Natural killer cell (primary cell): ENCODE measurements around the gene LYZL1. TPM values are rescaled to one million over a fixed set of nuclear protein-coding genes. Genes with fewer than 3 reads are reported as not detected.

Experiments used
- ATAC-seq, 3 donors: fragments of 150-1000 bp in 2 of 3; fragments of 200-7000 bp in 1 of 3; cut with Tn5 transposase; 1 replicate in 1 of 3; 2 replicates in 2 of 3; pipeline ENCODE4 v1.10.0; 2021; ENCODE audit warnings: mild to moderate bottlenecking in 2 of 3, moderate library complexity in 2 of 3
- DNase-seq, 2 donors: peaks; one replicate each; pipeline versions ENCODE4 v3.0.0 to v3.0.0-alpha.2; 2013 to 2021; ENCODE audit warnings: mixed read lengths in 1 of 2
- H3K27ac ChIP-seq: one replicate; pipeline ENCODE4 v1.5.1; 2013; ENCODE audit warnings: mild to moderate bottlenecking, low read length
- H3K27me3 ChIP-seq: one replicate; pipeline ENCODE4 v1.6.1; 2013; ENCODE audit warnings: low read length; ENCODE audit not compliant: control insufficient read depth, insufficient read depth
- H3K36me3 ChIP-seq: one replicate; pipeline ENCODE4 v1.6.1; 2013; ENCODE audit warnings: low read length; ENCODE audit not compliant: control insufficient read depth, insufficient read depth
- H3K4me1 ChIP-seq: one replicate; pipeline ENCODE4 v1.6.1; 2013; ENCODE audit warnings: low read length; ENCODE audit not compliant: control insufficient read depth, insufficient read depth
- H3K4me3 ChIP-seq: one replicate; pipeline ENCODE4 v1.5.1; 2013; ENCODE audit warnings: low read length
- H3K9me3 ChIP-seq: one replicate; pipeline ENCODE4 v1.6.1; 2013; ENCODE audit warnings: low read length; ENCODE audit not compliant: control insufficient read depth, insufficient read depth
- H3K27ac Mint-ChIP-seq, 2 donors: one replicate each; pipeline ENCODE4 v1.8.0; 2022; ENCODE audit warnings: mild to moderate bottlenecking in 2 of 2, mixed read lengths in 2 of 2, moderate library complexity in 1 of 2
- H3K27me3 Mint-ChIP-seq, 2 donors: one replicate each; pipeline ENCODE4 v1.8.0; 2022; ENCODE audit warnings: low read depth in 2 of 2, mixed read lengths in 2 of 2
- H3K36me3 Mint-ChIP-seq: one replicate; pipeline ENCODE4 v1.8.0; 2022; ENCODE audit warnings: mixed read lengths
- H3K4me1 Mint-ChIP-seq, 2 donors: one replicate each; pipeline ENCODE4 v1.8.0; 2022; ENCODE audit warnings: mixed read lengths in 2 of 2
- H3K4me3 Mint-ChIP-seq: one replicate; pipeline ENCODE4 v1.8.0; 2022; ENCODE audit warnings: mild to moderate bottlenecking, moderate library complexity, mixed read lengths
- H3K9me3 Mint-ChIP-seq, 2 donors: one replicate each; pipeline ENCODE4 v1.8.0; 2022; ENCODE audit warnings: mixed read lengths in 2 of 2
- WGBS: methylation state at CpG from one replicate; pipeline ENCODE4 v1.1.7; 2013; ENCODE audit warnings: missing lambda C conversion rate; ENCODE audit not compliant: insufficient coverage; 5-methylcytosine and 5-hydroxymethylcytosine counted together
- intact Hi-C: fragments of 100-400 bp; cut with micrococcal nuclease; formaldehyde crosslinking; loops from one replicate; pipeline ENCODE4 v1.14.2; 2022
- total RNA-seq, 4 donors: library from RNA; stranded (reverse); fragments of 120-200 nt in 1 of 4; gene quantifications; one replicate each; pipeline versions ENCODE4 v1.2.3 to v1.2.4, GENCODE V29; 2013 to 2022
- TF ChIP-seq, protein P1 (sequence below): fragments of 200-600 bp; IDR thresholded peaks from one replicate; pipeline ENCODE4 v1.8.0; 2022; ENCODE audit warnings: antibody characterized with exemption

The LYZL1 gene
- total RNA-seq, 3 donors from 2014 or later (not counting 1 experiment from before 2014, with no cell fraction given) = not detected

DNA sequence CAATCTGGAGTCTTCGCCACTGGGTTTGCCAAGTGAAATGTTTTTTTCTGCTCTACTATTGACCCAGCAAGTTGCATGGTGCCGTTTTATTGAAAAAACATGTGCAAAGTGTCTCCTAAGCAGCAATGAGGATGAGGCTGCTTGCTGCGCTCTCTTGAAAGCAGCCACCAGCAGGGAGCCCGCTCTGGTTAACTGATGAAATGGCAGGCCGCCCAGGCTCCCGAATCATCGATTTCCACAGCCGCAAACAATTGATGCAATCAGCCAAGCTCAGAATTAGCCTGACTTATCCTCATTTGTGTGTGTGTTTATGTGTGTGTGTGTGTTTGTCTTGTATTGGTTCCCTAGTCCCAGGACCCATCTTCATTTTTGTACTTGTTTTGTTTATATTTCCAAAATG is 22.2 kb upstream of the LYZL1 start:
- no peaks in the 10 kb centered on the region for H3K4me1 Mint-ChIP-seq
- DNase-seq (no peak), ATAC-seq (no peak)
- no peaks in the 10 kb centered on the region for H3K36me3 ChIP-seq
- no peak overlapping the region for H3K27ac ChIP-seq
- H3K4me1 ChIP-seq = no peaks in the 10 kb centered on the region
- H3K36me3 Mint-ChIP-seq = no peaks in the 10 kb centered on the region
- peaks cover 0 to 2% of the 10 kb centered on the region in 2 donors for H3K9me3 Mint-ChIP-seq
- peaks cover 0 to 4% of the 10 kb centered on the region in 2 donors for H3K27me3 Mint-ChIP-seq
- H3K27ac Mint-ChIP-seq = no peak overlapping the region
- intact Hi-C loops = no loop called here
- H3K27me3 ChIP-seq = no peaks in the 10 kb centered on the region
- TF ChIP-seq, protein P1, sequence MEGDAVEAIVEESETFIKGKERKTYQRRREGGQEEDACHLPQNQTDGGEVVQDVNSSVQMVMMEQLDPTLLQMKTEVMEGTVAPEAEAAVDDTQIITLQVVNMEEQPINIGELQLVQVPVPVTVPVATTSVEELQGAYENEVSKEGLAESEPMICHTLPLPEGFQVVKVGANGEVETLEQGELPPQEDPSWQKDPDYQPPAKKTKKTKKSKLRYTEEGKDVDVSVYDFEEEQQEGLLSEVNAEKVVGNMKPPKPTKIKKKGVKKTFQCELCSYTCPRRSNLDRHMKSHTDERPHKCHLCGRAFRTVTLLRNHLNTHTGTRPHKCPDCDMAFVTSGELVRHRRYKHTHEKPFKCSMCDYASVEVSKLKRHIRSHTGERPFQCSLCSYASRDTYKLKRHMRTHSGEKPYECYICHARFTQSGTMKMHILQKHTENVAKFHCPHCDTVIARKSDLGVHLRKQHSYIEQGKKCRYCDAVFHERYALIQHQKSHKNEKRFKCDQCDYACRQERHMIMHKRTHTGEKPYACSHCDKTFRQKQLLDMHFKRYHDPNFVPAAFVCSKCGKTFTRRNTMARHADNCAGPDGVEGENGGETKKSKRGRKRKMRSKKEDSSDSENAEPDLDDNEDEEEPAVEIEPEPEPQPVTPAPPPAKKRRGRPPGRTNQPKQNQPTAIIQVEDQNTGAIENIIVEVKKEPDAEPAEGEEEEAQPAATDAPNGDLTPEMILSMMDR = no peak
- no peak overlapping the region for H3K4me3 ChIP-seq
- H3K4me3 Mint-ChIP-seq = no peak overlapping the region
- H3K9me3 ChIP-seq = no peaks in the 10 kb centered on the region
- WGBS = 92% methylated on average over 8 of the region's 8 CpGs

DNA sequence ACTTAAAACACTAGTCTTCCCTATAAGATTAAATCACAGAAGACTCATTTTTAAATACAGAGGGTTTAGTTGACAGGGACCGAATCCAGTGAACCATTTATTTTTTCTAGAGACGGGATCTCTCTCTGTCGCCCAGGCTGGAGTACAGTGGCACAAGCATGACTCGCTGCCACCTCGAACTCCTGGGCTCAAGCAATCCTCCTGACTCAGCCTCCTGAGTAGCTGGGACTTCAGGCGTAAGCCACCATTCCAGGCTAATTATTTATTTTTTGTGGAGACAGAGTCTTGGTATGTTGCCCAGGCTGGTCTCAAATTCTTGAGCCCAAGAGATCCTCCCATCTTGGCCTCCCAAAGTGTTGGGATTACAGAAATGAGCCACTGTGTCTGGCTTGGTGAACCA is 20.9 kb upstream of the LYZL1 start:
- no peak overlapping the region for H3K4me3 ChIP-seq

DNA sequence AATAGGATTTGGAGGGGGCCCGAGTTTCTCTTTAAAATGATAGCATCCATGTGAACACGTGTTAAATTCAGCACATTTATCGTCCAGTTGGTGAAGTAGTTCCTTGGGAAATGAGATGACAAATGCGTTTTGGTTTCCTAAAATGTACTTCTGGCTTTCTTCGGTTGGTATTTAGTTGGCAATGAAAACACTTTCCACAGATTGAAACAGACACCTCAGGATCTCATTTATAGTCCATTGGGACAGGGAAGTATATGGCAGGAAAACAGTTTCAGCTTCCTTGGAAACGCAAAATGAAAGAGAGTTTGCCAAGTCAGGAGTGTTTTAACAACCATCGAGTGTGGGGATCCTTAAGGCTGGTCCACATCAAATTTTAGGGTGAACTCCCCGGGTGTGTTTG is 19.4 kb upstream of the LYZL1 start:
- Mint-ChIP-seq H3K36me3 (no peaks in the 10 kb centered on the region), H3K27ac (no peak overlapping the region), H3K4me1 (no peaks in the 10 kb centered on the region), H3K9me3 (no peaks in the 10 kb centered on the region), H3K27me3 (peaks cover 6 to 9% of the 10 kb centered on the region in 2 donors), H3K4me3 (no peak overlapping the region)
- intact Hi-C loops = no loop called here
- no peaks in the 10 kb centered on the region for H3K36me3 ChIP-seq
- DNase-seq (no peak), ATAC-seq (no peak)
- H3K9me3 ChIP-seq = no peaks in the 10 kb centered on the region
- no peak overlapping the region for H3K27ac ChIP-seq
- no peak overlapping the region for H3K4me3 ChIP-seq
- 88% methylated on average over 8 of the region's 8 CpGs for WGBS
- TF ChIP-seq, protein P1 = no peak
- H3K4me1 ChIP-seq = no peaks in the 10 kb centered on the region
- no peaks in the 10 kb centered on the region for H3K27me3 ChIP-seq

More for the DNA sequence above, 20.9 kb upstream of the LYZL1 start:
- no peaks in the 10 kb centered on the region for H3K9me3 Mint-ChIP-seq
- no peaks in the 10 kb centered on the region for H3K36me3 Mint-ChIP-seq
- 94% methylated on average over 6 of the region's 6 CpGs for WGBS
- intact Hi-C loops = no loop called here
- no peaks in the 10 kb centered on the region for H3K9me3 ChIP-seq
- H3K27me3 Mint-ChIP-seq = peaks cover 2 to 9% of the 10 kb centered on the region in 2 donors
- no peaks in the 10 kb centered on the region for H3K4me1 Mint-ChIP-seq
- H3K27me3 ChIP-seq = no peaks in the 10 kb centered on the region
- H3K36me3 ChIP-seq = no peaks in the 10 kb centered on the region
- ATAC-seq (no peak), DNase-seq (no peak)
- no peaks in the 10 kb centered on the region for H3K4me1 ChIP-seq
- H3K27ac Mint-ChIP-seq = no peak overlapping the region
- TF ChIP-seq, protein P1 = no peak
- H3K4me3 Mint-ChIP-seq = no peak overlapping the region
- H3K27ac ChIP-seq = no peak overlapping the region

DNA sequence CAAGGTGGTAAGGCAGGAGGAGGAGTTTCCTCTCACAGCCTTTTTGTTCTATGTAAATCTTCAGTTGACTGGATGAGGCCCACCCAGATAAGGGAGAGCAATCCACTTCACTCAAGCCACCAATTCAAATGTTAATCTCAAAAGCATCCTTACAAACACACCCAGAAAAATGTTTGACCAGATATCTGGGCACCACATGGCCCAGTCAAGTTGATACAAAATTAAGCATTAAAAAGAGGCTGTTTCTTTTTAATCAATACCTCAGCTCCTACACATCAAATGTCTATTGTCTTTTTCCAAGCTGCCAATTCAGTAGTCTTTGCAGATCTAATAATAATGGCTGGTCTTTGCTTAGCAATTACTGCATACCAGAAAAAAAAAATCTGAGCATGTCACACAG is 18.0 kb upstream of the LYZL1 start:
- H3K27me3 Mint-ChIP-seq = peaks cover 6 to 9% of the 10 kb centered on the region in 2 donors
- no peaks in the 10 kb centered on the region for H3K4me1 ChIP-seq
- no peaks in the 10 kb centered on the region for H3K9me3 ChIP-seq
- no peaks in the 10 kb centered on the region for H3K4me1 Mint-ChIP-seq
- H3K27me3 ChIP-seq = no peaks in the 10 kb centered on the region
- ATAC-seq (no peak), DNase-seq (no peak)
- H3K4me3 ChIP-seq = no peak overlapping the region
- no peaks in the 10 kb centered on the region for H3K36me3 Mint-ChIP-seq
- intact Hi-C loops = no loop called here
- H3K36me3 ChIP-seq = no peaks in the 10 kb centered on the region
- TF ChIP-seq, protein P1 = no peak
- no peak overlapping the region for H3K4me3 Mint-ChIP-seq
- H3K27ac Mint-ChIP-seq = no peak overlapping the region
- H3K9me3 Mint-ChIP-seq = no peaks in the 10 kb centered on the region
- no peak overlapping the region for H3K27ac ChIP-seq
